Endothelial cell of coronary artery (primary cell): Measurements from ENCODE around the gene PIK3CA. TPM values are rescaled to one million over a fixed set of nuclear protein-coding genes. Genes with fewer than 3 reads are reported as not detected.

Experiments
- total RNA-seq: library from RNA; depleted of rRNA; stranded (reverse); fragments of >200 nt; gene quantifications from 2 replicates; pipeline ENCODE4 v1.2.3, GENCODE V29; 2014

Gene PIK3CA
- 29.5 and 31.3 TPM in 2 replicates for total RNA-seq

DNA sequence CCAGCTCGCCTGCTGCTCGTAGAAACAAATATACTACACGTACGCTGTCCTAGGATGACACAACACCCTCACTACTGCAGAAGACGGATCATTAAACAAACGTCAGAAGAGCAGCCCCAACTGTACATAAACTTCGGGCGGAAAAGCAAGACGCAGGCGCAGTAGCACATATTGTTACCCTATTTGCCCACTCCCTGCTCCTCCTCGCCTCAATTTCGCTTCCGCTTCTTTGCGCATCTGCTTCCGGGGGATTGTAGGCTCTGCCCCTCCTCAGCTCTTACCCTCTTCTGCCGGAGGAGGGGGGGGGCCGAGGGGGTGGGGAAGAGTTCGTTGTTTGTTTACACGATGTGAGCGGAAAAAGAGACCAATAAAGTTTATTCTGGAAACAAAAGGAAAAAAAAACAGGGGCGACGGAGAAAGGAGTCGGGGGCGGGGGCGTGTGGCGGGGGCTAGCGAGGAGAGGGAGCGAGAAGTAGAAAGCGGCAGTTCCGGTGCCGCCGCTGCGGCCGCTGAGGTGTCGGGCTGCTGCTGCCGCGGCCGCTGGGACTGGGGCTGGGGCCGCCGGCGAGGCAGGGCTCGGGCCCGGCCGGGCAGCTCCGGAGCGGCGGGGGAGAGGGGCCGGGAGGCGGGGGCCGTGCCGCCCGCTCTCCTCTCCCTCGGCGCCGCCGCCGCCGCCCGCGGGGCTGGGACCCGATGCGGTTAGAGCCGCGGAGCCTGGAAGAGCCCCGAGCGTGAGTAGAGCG lies at the start of gene PIK3CA:
Gene PIK3CA, plus strand, starts transcription at position 485 of the 743 bp plus-strand sequence. CDS start 50,469 bp downstream, outside the sequence.

DNA sequence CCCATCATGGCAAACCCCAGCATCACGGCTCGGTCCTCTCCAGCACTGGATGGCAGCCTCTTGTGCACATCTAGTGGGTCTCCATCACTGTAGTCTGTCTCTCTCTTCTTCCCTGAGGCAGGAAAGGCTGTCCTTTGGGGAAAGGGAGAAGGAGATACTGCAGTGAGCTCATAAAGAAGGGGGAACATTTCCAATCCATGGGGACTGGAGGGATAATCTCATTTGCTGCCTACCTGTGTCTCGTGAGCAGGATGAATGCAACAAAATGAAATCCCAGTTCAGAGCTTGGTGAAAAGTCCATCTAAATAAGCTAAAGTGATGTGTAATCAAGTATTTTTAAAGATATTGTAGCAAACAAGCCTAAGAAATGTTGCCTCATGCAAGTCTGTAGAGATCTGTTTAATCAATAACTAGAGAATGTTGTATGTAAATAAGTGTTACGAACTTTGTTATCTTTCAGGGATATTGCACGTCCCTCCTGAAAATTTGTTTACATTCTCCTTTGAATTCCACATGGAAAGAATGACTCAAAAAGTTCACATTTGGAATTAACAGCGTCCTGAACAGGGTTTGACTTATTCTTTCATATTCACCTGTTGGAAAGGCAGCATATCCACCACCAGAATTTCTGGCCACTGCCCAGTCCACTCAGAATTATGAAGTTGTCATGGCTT lies 102.8 kb downstream of the PIK3CA start, which contains the start of gene KCNMB3:
Gene KCNMB3, minus strand, starts transcription at position 312 of the 674 bp plus-strand sequence. Its CDS starts 124 bp downstream, at position 188.

Other genes starting within 250 kb of the PIK3CA start
- 32.3 and 44.6 TPM in 2 replicates for gene ZMAT3, start 76.5 kb upstream of the PIK3CA start, total RNA-seq
- gene KCNMB3, start 102.8 kb downstream of the PIK3CA start, total RNA-seq = 0.54 and 1.2 TPM in 2 replicates
- gene ZNF639, start 174.7 kb downstream of the PIK3CA start, total RNA-seq = 30.1 and 33.7 TPM in 2 replicates
- 36.7 and 44.3 TPM in 2 replicates for gene MFN1, start 199.4 kb downstream of the PIK3CA start, total RNA-seq